Measurements from ENCODE around the gene PPM1B.

GRCh38 chr2:44169155-44169898 lies 652 bp downstream of the PPM1B start:
- TF ChIP-seq CTCF (IDR thresholded peaks at IDR 0.05; ENCODE audit: low read depth, low read length, poor library complexity, severe bottlenecking) (no peak), EZH2phosphoT487 (IDR thresholded peaks at IDR 0.05; ENCODE audit: borderline replicate concordance, low read length) (no peak)
